Measurements from ENCODE around the gene AMOTL2.

AMOTL2 gene

GRCh38 chr3:134340982-134341365, 33.3 kb downstream of the AMOTL2 start:
- no peaks in the 10 kb centered on the region for H3K4me1 ChIP-seq (ENCODE audit: insufficient read depth, low read length)
- ATAC-seq (ENCODE audit: insufficient read depth, low read depth), result no peak
- no peaks in the 10 kb centered on the region for H3K79me2 ChIP-seq (ENCODE audit: insufficient read depth, low read length)
- DNase-seq, result no peak
- H3K4me3 ChIP-seq (ENCODE audit: low read depth in 1 of 2, low read length in 2 of 2), result no peak overlapping the region
- TF ChIP-seq CTCF (IDR thresholded peaks at IDR 0.05; ENCODE audit: borderline replicate concordance, extremely low read depth, low read length, poor library complexity, severe bottlenecking), result no peak
- no peak for TF ChIP-seq EZH2 (IDR thresholded peaks at IDR 0.05; ENCODE audit: borderline replicate concordance, low read depth, low read length, severe bottlenecking)
- H3K36me3 ChIP-seq (ENCODE audit: insufficient read depth, low read length), result no peaks in the 10 kb centered on the region
- H3K27ac ChIP-seq (ENCODE audit: low read length), result no peak overlapping the region
- H3K27me3 ChIP-seq (ENCODE audit: insufficient read depth, low read length, poor library complexity), result no peaks in the 10 kb centered on the region
- H4K20me1 ChIP-seq (ENCODE audit: insufficient read depth, low read length), result no peaks in the 10 kb centered on the region
- no peak overlapping the region for H2AFZ ChIP-seq (ENCODE audit: low read depth, low read length)
- no peaks in the 10 kb centered on the region for H3K9me3 ChIP-seq (ENCODE audit: insufficient read depth, low read length, severe bottlenecking)
- H3K4me2 ChIP-seq (ENCODE audit: insufficient read depth, low read length), result no peak overlapping the region
- H3K9ac ChIP-seq (ENCODE audit: low read depth, low read length), result no peak overlapping the region

- no peak overlapping the region for H3K9ac ChIP-seq (ENCODE audit: low read depth, low read length)
- no peak overlapping the region for H3K4me3 ChIP-seq (ENCODE audit: low read depth in 1 of 2, low read length in 2 of 2)
- no peaks in the 10 kb centered on the region for H3K36me3 ChIP-seq (ENCODE audit: insufficient read depth, low read length)
- H3K4me1 ChIP-seq (ENCODE audit: insufficient read depth, low read length), result no peaks in the 10 kb centered on the region
- H3K4me2 ChIP-seq (ENCODE audit: insufficient read depth, low read length), result no peak overlapping the region
- H3K27ac ChIP-seq (ENCODE audit: low read length), result no peak overlapping the region
- DNase-seq, result no peak
- H3K9me3 ChIP-seq (ENCODE audit: insufficient read depth, low read length, severe bottlenecking), result no peaks in the 10 kb centered on the region
- H3K79me2 ChIP-seq (ENCODE audit: insufficient read depth, low read length), result no peaks in the 10 kb centered on the region
- no peak overlapping the region for H2AFZ ChIP-seq (ENCODE audit: low read depth, low read length)
- H4K20me1 ChIP-seq (ENCODE audit: insufficient read depth, low read length), result no peaks in the 10 kb centered on the region
- TF ChIP-seq CTCF (IDR thresholded peaks at IDR 0.05; ENCODE audit: borderline replicate concordance, extremely low read depth, low read length, poor library complexity, severe bottlenecking) (no peak), EZH2 (IDR thresholded peaks at IDR 0.05; ENCODE audit: borderline replicate concordance, low read depth, low read length, severe bottlenecking) (no peak)
- H3K27me3 ChIP-seq (ENCODE audit: insufficient read depth, low read length, poor library complexity), result no peaks in the 10 kb centered on the region
- ATAC-seq (ENCODE audit: insufficient read depth, low read depth), result no peak
Observed at GRCh38 chr3:134340362-134340981, 33.8 kb downstream of the AMOTL2 start.

- Histone ChIP-seq H4K20me1 (ENCODE audit: insufficient read depth, low read length) (no peaks in the 10 kb centered on the region), H3K4me3 (ENCODE audit: low read depth in 1 of 2, low read length in 2 of 2) (no peak overlapping the region), H3K4me1 (ENCODE audit: insufficient read depth, low read length) (no peaks in the 10 kb centered on the region), H3K4me2 (ENCODE audit: insufficient read depth, low read length) (no peak overlapping the region), H3K27me3 (ENCODE audit: insufficient read depth, low read length, poor library complexity) (no peaks in the 10 kb centered on the region), H3K9ac (ENCODE audit: low read depth, low read length) (no peak overlapping the region), H3K79me2 (ENCODE audit: insufficient read depth, low read length) (no peaks in the 10 kb centered on the region), H3K36me3 (ENCODE audit: insufficient read depth, low read length) (no peaks in the 10 kb centered on the region), H3K9me3 (ENCODE audit: insufficient read depth, low read length, severe bottlenecking) (no peaks in the 10 kb centered on the region), H3K27ac (ENCODE audit: low read length) (no peak overlapping the region), H2AFZ (ENCODE audit: low read depth, low read length) (no peak overlapping the region)
- DNase-seq (no peak), ATAC-seq (ENCODE audit: insufficient read depth, low read depth) (no peak)
- no peak for TF ChIP-seq EZH2 (IDR thresholded peaks at IDR 0.05; ENCODE audit: borderline replicate concordance, low read depth, low read length, severe bottlenecking)
- TF ChIP-seq CTCF (IDR thresholded peaks at IDR 0.05; ENCODE audit: borderline replicate concordance, extremely low read depth, low read length, poor library complexity, severe bottlenecking), result no peak
Observed at GRCh38 chr3:134339913-134340312, 34.3 kb downstream of the AMOTL2 start.
